AG08395 (cell line): ENCODE results near the gene ZNF670.
A peak's percentile ranks its signal among the peaks of the same experiment; 100 is the strongest.
"Not testable (repeated sequence)": the region's sequence is repeated elsewhere in the genome, so short reads cannot be mapped to it uniquely, and the experiment has no call there.

Source experiments
- DNase-seq: peaks from one replicate; pipeline ENCODE4 v3.0.0; 2012; ENCODE audit warnings: mixed read lengths, low spot score

ZNF670 gene

GRCh38 chr1:247078258-247079140, at the start of gene ZNF670:
Gene ZNF670, minus strand, starts transcription at chr1:247078811. Its CDS starts 215 bp downstream, at chr1:247078596.
- peak; percentile 97 for DNase-seq

- not testable (repeated sequence) for DNase-seq
Observed at GRCh38 chr1:247127519-247128282, 49.1 kb upstream of the ZNF670 start.

GRCh38 chr1:247126601-247127000, 48.0 kb upstream of the ZNF670 start:
- DNase-seq, result not testable (repeated sequence)

- DNase-seq, result not testable (repeated sequence)
Observed at GRCh38 chr1:247126166-247126565, 47.6 kb upstream of the ZNF670 start.

- no peak for DNase-seq
Observed at GRCh38 chr1:247121382-247121781, 42.8 kb upstream of the ZNF670 start.

GRCh38 chr1:247120408-247120668, 41.7 kb upstream of the ZNF670 start:
- not testable (repeated sequence) for DNase-seq

GRCh38 chr1:247119600-247120407, 41.2 kb upstream of the ZNF670 start:
- no peak for DNase-seq

- peak; percentile 20 for DNase-seq
Observed at GRCh38 chr1:247118946-247119446, 40.4 kb upstream of the ZNF670 start.

- DNase-seq, result no peak
Observed at GRCh38 chr1:247115545-247115944, 36.9 kb upstream of the ZNF670 start.

- DNase-seq, result no peak
Observed at GRCh38 chr1:247115141-247115510, 36.5 kb upstream of the ZNF670 start.

GRCh38 chr1:247114351-247115140, 35.9 kb upstream of the ZNF670 start:
- DNase-seq, result no peak

- no peak for DNase-seq
Observed at GRCh38 chr1:247113733-247114271, 35.2 kb upstream of the ZNF670 start.

GRCh38 chr1:247113094-247113497, 34.5 kb upstream of the ZNF670 start:
- DNase-seq, result peak; percentile 18

GRCh38 chr1:247112479-247112781, 33.8 kb upstream of the ZNF670 start:
- no peak for DNase-seq

- DNase-seq, result peak; percentile 72
Observed at GRCh38 chr1:247111700-247112478, 33.3 kb upstream of the ZNF670 start.

GRCh38 chr1:247111259-247111699, 32.7 kb upstream of the ZNF670 start:
- peak; percentile 26 for DNase-seq

- no peak for DNase-seq
Observed at GRCh38 chr1:247110627-247111258, 32.1 kb upstream of the ZNF670 start.

- DNase-seq, result no peak
Observed at GRCh38 chr1:247107694-247108093, 29.1 kb upstream of the ZNF670 start.

GRCh38 chr1:247105966-247106365, 27.4 kb upstream of the ZNF670 start:
- DNase-seq, result no peak

GRCh38 chr1:247104965-247105364, 26.4 kb upstream of the ZNF670 start:
- DNase-seq, result no peak
